RWPE2 (cell line): ENCODE results near the gene AVL9.

Experiments used
- ATAC-seq: fragments of 200-7000 bp; cut with Tn5 transposase; 3 replicates; pipeline ENCODE4 v1.9.1; 2021; ENCODE audit warnings: low read depth
- DNase-seq: peaks from one replicate; pipeline ENCODE4 v3.0.0-alpha.2; 2020; ENCODE audit warnings: low spot score
- H3K27ac ChIP-seq: fragments of 450-650 bp; 2 replicates; pipeline ENCODE4 v1.5.1; 2017; ENCODE audit warnings: mild to moderate bottlenecking; ENCODE audit not compliant: poor library complexity, severe bottlenecking
- H3K27me3 ChIP-seq: fragments of 250-450 bp; sonication (Bioruptor Pico); 2 replicates; pipeline ENCODE4 v1.5.1; 2021; ENCODE audit warnings: mild to moderate bottlenecking, moderate library complexity; ENCODE audit not compliant: insufficient read depth, poor library complexity, severe bottlenecking
- H3K36me3 ChIP-seq: fragments of 250-450 bp; sonication (Bioruptor Pico); 2 replicates; pipeline ENCODE4 v1.5.1; 2020; ENCODE audit warnings: low read depth, mild to moderate bottlenecking, moderate library complexity
- H3K4me1 ChIP-seq: fragments of 250-450 bp; sonication (Bioruptor Pico); 2 replicates; pipeline ENCODE4 v1.5.1; 2021; ENCODE audit warnings: mild to moderate bottlenecking, moderate library complexity; ENCODE audit not compliant: insufficient read depth, poor library complexity, severe bottlenecking
- H3K4me3 ChIP-seq: fragments of 250-450 bp; sonication (Bioruptor Pico); 2 replicates; pipeline ENCODE4 v1.5.1; 2021; ENCODE audit warnings: mild to moderate bottlenecking, moderate library complexity; ENCODE audit not compliant: severe bottlenecking
- H3K9me3 ChIP-seq: fragments of 250-450 bp; sonication (Bioruptor Pico); 2 replicates; pipeline ENCODE4 v1.5.1; 2021; ENCODE audit warnings: mild to moderate bottlenecking, moderate library complexity; ENCODE audit not compliant: severe bottlenecking
- TF ChIP-seq, protein P1 (sequence below): fragments of 450-650 bp; IDR thresholded peaks from one replicate; pipeline ENCODE4 v1.5.1; 2017; ENCODE audit warnings: mild to moderate bottlenecking, moderate library complexity; ENCODE audit not compliant: poor library complexity, severe bottlenecking

Gene AVL9

DNA sequence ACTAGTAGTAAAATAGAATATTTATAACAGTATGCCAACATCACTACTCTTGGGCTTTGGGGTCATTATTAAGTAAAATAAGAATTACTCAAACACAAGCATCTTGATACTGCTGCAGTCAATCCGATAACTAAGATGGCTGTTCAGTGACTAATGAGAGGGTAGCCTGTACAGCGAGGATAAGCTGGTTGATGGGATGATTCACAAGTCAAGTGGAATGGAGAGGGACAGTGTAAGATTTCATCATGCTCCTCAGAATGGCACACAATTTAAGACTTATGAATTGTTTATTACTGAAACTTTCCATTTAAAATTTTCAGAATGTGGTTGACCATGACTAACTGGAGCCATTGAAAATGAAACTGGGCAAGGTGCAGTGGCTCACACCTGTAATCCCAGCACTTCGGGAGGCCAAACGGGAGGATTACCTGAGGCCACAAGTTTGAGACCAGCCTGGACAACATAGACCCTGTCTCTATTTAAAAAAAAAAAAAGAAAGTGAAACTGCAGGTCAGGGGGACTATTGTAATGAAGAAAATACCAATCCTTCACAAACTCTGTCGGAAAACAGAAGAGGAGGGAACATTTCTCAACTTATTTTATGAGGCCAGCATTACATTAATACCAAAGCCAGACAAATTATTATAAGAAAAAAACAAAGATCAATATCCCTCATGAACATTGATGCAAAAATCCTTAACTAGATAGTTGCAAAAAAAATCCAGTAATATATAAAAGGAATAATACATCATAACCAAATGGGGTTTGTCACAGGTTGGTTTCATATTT is 11.2 kb downstream of the AVL9 start:
- DNase-seq (no peak), ATAC-seq (peak; percentile 94)
- no peaks in the 10 kb centered on the region for H3K9me3 ChIP-seq
- peak overlapping the region; percentile 49 for H3K27ac ChIP-seq
- TF ChIP-seq, protein P1, sequence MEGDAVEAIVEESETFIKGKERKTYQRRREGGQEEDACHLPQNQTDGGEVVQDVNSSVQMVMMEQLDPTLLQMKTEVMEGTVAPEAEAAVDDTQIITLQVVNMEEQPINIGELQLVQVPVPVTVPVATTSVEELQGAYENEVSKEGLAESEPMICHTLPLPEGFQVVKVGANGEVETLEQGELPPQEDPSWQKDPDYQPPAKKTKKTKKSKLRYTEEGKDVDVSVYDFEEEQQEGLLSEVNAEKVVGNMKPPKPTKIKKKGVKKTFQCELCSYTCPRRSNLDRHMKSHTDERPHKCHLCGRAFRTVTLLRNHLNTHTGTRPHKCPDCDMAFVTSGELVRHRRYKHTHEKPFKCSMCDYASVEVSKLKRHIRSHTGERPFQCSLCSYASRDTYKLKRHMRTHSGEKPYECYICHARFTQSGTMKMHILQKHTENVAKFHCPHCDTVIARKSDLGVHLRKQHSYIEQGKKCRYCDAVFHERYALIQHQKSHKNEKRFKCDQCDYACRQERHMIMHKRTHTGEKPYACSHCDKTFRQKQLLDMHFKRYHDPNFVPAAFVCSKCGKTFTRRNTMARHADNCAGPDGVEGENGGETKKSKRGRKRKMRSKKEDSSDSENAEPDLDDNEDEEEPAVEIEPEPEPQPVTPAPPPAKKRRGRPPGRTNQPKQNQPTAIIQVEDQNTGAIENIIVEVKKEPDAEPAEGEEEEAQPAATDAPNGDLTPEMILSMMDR = no peak
- H3K27me3 ChIP-seq = no peaks in the 10 kb centered on the region
- H3K36me3 ChIP-seq = peaks cover 15% of the 10 kb centered on the region
- H3K4me1 ChIP-seq = peaks cover 24% of the 10 kb centered on the region
- H3K4me3 ChIP-seq = no peak overlapping the region

DNA sequence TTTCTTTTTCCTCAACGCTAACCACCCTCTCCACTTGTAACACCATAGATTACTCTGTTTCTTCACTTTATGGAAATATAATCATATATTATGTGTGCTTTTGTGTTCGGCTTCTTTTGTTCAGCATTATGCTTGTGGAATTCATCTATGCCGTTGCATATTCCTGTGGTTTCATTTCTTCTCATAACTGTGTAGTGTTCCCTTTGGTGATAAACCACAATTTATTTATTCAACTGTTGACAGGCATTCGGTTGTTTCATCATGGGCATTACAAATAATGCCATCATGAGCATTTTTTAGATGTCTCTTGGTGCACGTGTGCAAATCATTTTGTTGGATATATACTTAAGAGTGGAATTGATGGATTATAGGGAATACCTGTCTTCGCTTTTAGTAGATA is 12.1 kb downstream of the AVL9 start:
- H3K9me3 ChIP-seq = no peaks in the 10 kb centered on the region
- H3K4me1 ChIP-seq = peaks cover 18% of the 10 kb centered on the region
- no peak overlapping the region for H3K4me3 ChIP-seq
- DNase-seq = no peak
- peaks cover 14% of the 10 kb centered on the region for H3K36me3 ChIP-seq
- H3K27me3 ChIP-seq = no peaks in the 10 kb centered on the region
- no peak overlapping the region for H3K27ac ChIP-seq
- TF ChIP-seq, protein P1 = no peak
- ATAC-seq = no peak

DNA sequence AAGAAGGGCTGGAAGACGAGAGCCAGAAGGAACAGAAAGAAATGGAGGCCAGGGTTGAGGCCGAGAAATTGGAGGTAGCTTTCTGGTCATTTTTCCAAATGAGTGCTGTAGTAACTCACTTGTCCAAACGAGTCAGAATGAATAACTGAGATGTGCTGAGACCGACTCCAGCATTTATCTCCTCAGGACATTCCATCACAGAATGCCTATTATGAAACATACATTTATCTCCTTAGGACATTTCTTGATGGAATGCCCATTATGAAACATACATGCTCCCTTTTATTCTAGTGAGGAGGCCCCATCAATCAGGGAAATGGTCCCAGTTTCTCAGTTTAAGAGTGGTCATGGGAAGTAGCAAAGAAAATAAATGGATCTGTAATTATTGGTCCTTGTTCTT is 16.5 kb downstream of the AVL9 start:
- TF ChIP-seq, protein P1 = no peak
- peaks cover under 1% of the 10 kb centered on the region for H3K9me3 ChIP-seq
- H3K27me3 ChIP-seq = no peaks in the 10 kb centered on the region
- ATAC-seq = no peak
- peaks cover under 1% of the 10 kb centered on the region for H3K4me1 ChIP-seq
- no peak overlapping the region for H3K4me3 ChIP-seq
- H3K36me3 ChIP-seq = peaks cover 15% of the 10 kb centered on the region
- H3K27ac ChIP-seq = no peak overlapping the region
- DNase-seq = no peak

DNA sequence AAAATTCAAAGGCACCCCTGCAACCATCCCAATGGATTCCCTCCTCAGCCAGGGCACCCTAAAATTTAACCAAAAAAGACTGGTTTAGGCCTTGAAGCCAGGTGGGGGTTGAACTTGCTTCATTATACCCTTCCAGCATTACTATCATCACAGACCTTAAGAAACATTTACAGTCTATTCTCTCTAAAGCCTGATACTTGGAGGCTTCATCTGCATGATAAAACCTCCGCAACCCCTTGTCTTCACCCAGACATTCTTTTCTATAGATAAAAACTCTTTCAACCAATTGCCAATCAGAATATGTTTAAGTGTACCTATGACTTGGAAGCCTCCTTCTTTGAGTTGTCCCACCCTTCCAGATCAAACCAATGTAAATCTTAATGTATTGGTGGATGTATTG is 17.9 kb downstream of the AVL9 start:
- no peak for DNase-seq
- TF ChIP-seq, protein P1 = no peak
- peaks cover 10% of the 10 kb centered on the region for H3K9me3 ChIP-seq
- peaks cover 11% of the 10 kb centered on the region for H3K36me3 ChIP-seq
- no peaks in the 10 kb centered on the region for H3K4me1 ChIP-seq
- no peak overlapping the region for H3K27ac ChIP-seq
- no peak overlapping the region for H3K4me3 ChIP-seq
- no peaks in the 10 kb centered on the region for H3K27me3 ChIP-seq
- ATAC-seq = no peak
